GM13977 (cell line): ENCODE measurements around the gene KLF12.

Experiments used
- DNase-seq: peaks from one replicate; pipeline ENCODE4 v3.0.0; 2012; ENCODE audit warnings: low spot score
- in situ Hi-C: fragments of 300-500 bp; cut with MboI; formaldehyde crosslinking; loops from one replicate; pipeline ENCODE4 v1.12.0; 2022; ENCODE audit warnings: low sequenced_read_pairs, low pct_unique_long_range_greater_than_20kb, mixed read lengths, inconsistent platforms; ENCODE audit not compliant: unreplicated experiment
- TF ChIP-seq, protein P1 (sequence below): IDR thresholded peaks from 2 replicates; pipeline ENCODE4 v1.5.1; 2012; ENCODE audit warnings: mild to moderate bottlenecking, control low read depth; ENCODE audit not compliant: insufficient read depth; ENCODE audit errors: extremely low read depth, missing control alignments

The KLF12 gene

DNA sequence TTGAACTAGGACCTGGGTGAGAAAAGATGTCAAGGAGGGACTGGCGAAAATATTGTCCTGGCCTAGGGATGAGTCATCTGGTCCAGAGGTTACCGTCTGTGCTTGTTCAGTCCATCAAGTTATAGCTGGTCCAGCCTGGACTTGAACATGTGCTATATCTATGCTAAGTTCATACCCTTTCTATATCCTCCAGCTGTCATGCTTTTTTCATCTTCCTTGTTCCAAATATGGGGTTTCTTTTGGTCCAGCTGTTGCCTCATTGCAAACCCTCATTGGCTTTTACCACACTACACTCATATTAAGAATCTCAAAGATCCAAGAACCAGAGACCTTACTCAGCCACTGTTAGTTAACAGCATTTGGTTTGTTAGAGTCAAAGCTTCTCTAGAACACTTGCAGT lies 19.1 kb upstream of the KLF12 start:
- TF ChIP-seq, protein P1, sequence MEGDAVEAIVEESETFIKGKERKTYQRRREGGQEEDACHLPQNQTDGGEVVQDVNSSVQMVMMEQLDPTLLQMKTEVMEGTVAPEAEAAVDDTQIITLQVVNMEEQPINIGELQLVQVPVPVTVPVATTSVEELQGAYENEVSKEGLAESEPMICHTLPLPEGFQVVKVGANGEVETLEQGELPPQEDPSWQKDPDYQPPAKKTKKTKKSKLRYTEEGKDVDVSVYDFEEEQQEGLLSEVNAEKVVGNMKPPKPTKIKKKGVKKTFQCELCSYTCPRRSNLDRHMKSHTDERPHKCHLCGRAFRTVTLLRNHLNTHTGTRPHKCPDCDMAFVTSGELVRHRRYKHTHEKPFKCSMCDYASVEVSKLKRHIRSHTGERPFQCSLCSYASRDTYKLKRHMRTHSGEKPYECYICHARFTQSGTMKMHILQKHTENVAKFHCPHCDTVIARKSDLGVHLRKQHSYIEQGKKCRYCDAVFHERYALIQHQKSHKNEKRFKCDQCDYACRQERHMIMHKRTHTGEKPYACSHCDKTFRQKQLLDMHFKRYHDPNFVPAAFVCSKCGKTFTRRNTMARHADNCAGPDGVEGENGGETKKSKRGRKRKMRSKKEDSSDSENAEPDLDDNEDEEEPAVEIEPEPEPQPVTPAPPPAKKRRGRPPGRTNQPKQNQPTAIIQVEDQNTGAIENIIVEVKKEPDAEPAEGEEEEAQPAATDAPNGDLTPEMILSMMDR: no peak
- in situ Hi-C loops: no loop called here
- DNase-seq: no peak

DNA sequence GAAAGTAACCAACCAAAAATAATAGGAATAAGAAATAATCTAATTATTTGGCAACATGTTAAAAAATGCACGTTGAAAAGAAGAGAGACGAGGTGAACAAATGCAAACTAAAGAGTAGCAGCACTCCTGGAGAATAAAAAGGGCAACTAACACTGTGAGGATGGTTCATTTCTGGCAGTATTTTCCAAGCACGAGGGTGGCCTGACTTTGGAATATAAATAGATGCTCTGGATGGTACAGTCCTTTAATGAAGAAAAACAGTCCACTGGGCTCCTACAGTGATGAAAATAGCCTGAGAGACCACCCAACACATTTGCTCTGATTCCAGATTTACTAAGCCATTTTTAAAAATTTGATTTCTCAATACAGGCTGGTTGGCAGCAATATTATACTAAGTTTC lies 17.7 kb upstream of the KLF12 start:
- no peak for DNase-seq
- in situ Hi-C loops: no loop called here
- TF ChIP-seq, protein P1: no peak

DNA sequence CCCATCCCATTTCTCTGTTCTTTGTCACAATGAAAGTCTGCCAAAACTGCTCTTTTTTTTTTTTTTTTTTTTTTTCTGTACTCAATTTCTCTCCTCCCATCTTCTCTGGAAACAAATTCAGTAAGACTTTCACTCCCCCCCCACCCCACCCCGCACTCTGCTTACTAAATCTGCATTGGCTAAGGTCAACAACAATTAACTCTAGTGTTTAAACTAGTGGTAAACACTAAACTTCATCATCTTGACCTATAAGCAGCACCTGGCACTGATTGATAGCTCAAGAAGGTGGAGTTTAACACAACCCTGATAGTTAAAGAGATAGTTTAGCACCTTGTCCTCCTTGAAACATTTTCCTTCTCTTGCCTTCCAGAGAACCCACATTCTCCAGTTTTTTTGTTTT lies 14.1 kb upstream of the KLF12 start:
- in situ Hi-C loops: no loop called here
- TF ChIP-seq, protein P1: no peak
- no peak for DNase-seq

DNA sequence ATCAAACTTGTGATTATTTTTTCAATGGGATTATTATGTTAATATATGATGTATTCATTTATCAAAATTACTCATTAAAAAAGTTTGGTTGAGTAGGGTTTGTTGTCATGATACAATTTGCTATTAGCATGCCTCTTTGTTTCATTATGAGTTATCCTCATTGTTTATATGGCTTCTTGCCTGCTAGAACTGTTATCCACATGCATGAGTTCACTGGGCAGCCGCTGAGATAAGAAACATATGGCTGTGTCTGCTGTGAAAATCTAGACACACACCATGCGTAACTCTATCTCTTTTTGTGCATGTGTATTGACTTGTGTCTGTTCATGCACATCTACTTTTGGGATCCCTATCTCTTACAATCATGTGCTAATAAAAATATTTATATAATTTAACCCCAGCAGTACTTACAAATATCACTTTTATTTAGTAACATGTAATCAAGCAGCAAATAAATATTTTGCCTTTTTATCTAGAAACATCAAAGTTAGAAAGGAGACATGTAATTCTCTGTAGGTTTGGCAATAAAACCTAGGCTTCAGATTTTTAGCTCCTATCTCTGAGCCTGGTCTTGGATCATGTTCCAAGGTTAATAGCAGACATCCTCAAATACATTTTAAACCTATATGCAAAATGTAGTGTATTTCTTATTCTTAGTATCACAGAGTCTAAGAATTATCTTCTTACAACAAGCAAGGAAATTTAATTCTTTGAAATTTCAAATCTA lies 11.2 kb upstream of the KLF12 start:
- DNase-seq: no peak
- in situ Hi-C loops: no loop called here
- TF ChIP-seq, protein P1: no peak

DNA sequence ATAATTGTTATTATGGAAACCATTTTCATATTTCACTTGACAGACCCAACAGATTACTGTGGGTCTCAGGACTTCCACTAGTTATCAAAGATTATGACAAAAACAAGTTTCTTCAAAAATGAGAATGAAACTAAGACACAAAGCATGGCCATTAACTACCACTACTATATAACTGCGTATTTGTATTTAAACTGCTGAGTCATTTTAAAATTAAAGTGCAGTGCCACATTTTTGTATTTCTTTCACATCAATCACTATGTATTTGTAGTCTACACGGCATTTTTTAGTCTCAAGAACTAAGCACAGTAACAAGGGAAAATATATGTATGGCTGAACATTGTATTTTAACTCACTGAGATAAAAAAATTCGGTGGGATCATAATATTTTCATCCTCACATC lies 10.1 kb upstream of the KLF12 start:
- no peak for DNase-seq
- in situ Hi-C loops: no loop called here
- TF ChIP-seq, protein P1: no peak

DNA sequence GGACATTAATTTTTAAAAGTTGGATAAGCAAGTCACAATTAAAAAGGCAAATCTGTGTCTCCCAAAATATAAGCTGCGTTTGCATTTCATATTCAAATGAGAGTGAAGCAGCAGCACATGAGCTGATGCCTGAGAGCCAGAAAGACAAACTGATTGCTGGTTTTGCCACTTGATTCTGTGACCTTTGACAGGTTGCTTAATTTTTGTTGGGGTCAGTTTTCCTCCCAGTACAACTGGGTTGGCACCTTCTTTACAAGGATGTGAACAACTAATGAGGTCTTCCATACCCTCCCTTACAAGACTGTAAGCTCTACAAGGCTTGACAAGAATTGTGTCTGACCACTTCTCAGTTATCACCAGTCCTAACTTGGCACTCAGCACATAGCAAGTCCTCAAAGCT lies 8.1 kb upstream of the KLF12 start:
- in situ Hi-C loops: no loop called here
- DNase-seq: no peak
- TF ChIP-seq, protein P1: no peak
